Measurements from ENCODE around the gene YWHAB.

Gene YWHAB

DNA sequence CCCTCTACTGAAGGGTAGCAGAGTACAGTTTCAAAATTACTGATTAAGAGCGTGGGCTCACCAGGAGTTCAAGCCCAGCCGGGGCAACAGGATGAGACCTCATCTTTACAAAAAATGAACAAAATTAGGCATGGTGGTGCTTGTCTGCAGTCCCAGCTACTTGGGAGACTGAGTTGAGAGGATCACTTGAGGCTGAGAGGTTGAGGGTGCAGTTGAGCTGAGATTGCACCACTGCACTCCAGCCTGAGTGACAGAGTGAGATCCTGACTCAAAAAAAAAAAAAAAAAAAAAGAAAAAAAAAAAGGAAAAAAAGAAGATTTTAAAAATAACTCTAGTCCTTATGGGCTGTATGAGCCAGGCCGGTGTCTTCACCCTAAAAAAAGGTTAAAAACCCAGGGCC, 43.1 kb downstream of the YWHAB start:
- no peak overlapping the region for H3K4me3 ChIP-seq (ENCODE audit: low read length)
- no peak for DNase-seq (ENCODE audit: low read depth)
- TF ChIP-seq, protein P1, sequence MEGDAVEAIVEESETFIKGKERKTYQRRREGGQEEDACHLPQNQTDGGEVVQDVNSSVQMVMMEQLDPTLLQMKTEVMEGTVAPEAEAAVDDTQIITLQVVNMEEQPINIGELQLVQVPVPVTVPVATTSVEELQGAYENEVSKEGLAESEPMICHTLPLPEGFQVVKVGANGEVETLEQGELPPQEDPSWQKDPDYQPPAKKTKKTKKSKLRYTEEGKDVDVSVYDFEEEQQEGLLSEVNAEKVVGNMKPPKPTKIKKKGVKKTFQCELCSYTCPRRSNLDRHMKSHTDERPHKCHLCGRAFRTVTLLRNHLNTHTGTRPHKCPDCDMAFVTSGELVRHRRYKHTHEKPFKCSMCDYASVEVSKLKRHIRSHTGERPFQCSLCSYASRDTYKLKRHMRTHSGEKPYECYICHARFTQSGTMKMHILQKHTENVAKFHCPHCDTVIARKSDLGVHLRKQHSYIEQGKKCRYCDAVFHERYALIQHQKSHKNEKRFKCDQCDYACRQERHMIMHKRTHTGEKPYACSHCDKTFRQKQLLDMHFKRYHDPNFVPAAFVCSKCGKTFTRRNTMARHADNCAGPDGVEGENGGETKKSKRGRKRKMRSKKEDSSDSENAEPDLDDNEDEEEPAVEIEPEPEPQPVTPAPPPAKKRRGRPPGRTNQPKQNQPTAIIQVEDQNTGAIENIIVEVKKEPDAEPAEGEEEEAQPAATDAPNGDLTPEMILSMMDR (conservative IDR thresholded peaks at IDR 0.05; ENCODE audit: low read length) = no peak

DNA sequence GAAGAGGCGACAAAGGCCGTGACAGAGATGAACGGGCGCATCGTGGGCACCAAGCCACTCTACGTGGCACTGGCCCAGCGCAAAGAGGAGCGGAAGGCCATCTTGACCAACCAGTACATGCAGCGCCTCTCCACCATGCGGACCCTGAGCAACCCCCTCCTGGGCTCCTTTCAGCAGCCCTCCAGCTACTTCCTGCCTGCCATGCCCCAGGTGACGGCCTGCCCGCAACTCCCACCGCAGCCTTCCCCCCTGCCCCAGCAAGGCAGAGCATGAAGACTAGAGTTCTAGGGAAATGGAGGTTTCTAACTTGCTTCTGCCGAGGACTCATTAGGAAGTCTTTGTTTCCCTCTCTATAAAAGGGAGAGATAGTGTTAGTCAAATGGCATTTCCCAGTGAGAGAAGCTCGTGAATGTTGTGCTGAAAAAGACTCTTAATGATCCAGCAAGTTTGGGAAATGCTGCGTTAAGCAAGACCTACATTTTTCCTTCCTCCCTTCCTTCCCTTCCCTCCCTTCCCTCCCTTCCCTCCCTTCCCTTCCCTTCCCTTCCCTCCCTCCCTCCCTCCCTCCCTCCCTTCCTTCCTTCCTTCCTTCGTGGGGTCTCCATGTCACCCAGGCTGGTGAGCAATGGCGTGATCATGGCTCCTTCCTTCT, 45.1 kb downstream of the YWHAB start:
- TF ChIP-seq, protein P1 (conservative IDR thresholded peaks at IDR 0.05; ENCODE audit: low read length) = no peak
- no peak for DNase-seq (ENCODE audit: low read depth)
- no peak overlapping the region for H3K4me3 ChIP-seq (ENCODE audit: low read length)

DNA sequence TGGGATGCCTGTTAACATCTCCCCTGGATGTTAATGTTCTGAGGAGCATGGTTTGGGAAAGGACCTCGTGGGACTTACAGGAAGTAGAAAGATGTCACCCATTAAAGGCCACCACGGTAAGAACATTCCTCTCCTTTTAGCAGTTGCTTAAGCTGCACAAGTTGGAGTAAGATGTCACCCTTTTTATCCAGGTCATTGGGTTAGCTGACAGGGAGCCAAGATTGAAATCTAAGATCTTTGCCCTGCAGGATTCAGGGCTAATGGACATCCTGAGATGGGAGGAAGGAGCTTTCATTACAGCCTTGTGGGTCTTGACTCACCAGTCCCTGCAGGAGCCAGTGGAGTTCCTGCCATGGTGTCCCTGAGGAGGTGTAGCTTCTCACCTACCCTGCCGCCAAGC, 46.4 kb downstream of the YWHAB start:
- TF ChIP-seq, protein P1 (conservative IDR thresholded peaks at IDR 0.05; ENCODE audit: low read length) = no peak
- no peak overlapping the region for H3K4me3 ChIP-seq (ENCODE audit: low read length)
- DNase-seq (ENCODE audit: low read depth) = no peak

DNA sequence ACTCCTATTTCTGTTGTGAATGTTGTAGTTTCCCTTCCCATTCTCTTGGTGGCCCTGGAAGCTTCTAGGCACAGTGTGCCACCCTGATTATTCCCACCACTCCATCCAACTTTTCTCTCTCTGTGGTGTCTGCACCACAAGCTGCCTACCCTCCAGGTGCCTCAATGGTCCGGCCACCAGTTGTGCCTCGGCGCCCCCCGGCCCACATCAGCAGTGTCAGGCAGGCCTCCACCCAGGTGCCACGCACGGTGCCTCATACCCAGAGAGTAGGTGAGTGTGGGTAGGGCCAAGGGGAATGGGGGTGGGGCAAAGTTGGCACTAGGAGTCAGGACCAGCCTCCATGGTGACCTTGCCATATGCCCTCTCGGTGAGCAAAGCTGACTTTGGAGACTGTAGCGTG, 47.4 kb downstream of the YWHAB start:
- no peak overlapping the region for H3K4me3 ChIP-seq (ENCODE audit: low read length)
- TF ChIP-seq, protein P1 (conservative IDR thresholded peaks at IDR 0.05; ENCODE audit: low read length) = no peak

DNA sequence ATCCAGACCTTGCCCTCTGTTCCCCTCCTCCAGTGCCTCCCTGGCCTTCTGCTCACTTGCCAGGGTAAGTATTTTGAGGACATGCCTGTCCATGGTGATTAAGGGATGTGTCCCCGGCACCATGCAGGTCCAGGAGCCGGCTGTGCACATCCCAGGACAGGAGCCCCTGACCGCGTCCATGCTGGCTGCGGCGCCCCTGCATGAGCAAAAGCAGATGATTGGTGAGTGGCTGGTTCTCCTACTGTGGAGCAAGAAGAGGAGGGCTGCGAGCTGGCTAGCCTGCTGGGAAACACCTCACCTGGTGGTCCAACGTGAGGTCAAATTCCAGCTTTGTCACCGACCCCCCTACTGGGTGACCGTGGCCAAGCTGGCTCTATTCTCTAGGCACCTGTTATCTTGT, 51.0 kb downstream of the YWHAB start:
- no peak for DNase-seq (ENCODE audit: low read depth)
- no peak overlapping the region for H3K4me3 ChIP-seq (ENCODE audit: low read length)
- TF ChIP-seq, protein P1 (conservative IDR thresholded peaks at IDR 0.05; ENCODE audit: low read length) = no peak

More for the DNA sequence above, 47.4 kb downstream of the YWHAB start:
- DNase-seq (ENCODE audit: low read depth) = no peak

DNA sequence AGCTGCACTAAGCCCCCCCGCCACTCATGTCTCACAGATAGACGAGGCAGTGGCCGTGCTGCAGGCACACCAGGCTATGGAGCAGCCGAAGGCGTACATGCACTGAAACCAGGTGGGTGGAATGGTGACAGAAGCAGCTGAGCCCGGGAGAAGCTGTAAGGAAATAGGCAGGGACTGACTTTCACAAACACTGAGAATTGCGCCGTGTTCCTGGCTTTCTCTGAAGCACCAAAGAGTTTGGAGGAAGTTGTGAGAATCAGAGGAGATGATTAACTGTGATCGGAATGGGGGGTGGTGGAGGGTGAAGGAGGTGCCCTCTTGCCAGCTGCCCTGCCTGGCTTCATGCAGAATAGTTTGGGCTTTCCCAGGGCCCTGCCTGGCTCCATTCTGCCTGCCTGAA, 53.1 kb downstream of the YWHAB start:
- no peak overlapping the region for H3K4me3 ChIP-seq (ENCODE audit: low read length)
- TF ChIP-seq, protein P1 (conservative IDR thresholded peaks at IDR 0.05; ENCODE audit: low read length) = no peak
- DNase-seq (ENCODE audit: low read depth) = no peak

DNA sequence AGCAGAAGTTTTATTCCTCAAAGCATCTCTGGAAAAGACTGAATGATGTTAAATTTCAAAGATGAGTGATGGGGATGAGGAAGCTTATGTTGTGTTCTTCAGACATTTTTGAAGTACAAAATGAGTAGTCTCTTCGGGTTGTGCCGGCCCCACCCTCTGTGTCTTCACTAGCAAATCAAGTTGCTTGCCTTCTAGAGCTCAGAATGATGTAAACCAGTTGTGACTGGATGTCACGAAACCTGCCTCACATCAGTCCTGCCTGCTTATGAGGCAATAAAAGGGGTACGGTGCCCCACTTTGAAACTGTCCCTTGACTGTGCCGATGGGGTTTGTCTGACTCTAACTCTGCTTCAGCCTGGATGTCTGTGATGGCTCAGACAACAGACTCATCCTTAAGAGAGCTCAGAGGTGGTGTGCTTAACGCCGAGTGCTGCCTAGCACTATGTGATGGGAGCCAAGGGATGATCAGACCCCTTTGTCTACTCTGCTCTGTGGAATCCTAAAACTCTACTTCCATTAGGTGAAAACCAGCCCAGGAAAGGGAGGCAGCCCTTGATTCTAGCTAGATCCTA, 55.7 kb downstream of the YWHAB start:
- no peak overlapping the region for H3K4me3 ChIP-seq (ENCODE audit: low read length)
- TF ChIP-seq, protein P1 (conservative IDR thresholded peaks at IDR 0.05; ENCODE audit: low read length) = no peak
- DNase-seq (ENCODE audit: low read depth) = no peak
